ENCODE data around the gene NFASC.

GRCh38 chr1:204932573-204932909, 61.9 kb downstream of the NFASC start:
- TF ChIP-seq CTCF (IDR thresholded peaks at IDR 0.05; ENCODE audit: low read depth, low read length, poor library complexity, severe bottlenecking), result no peak
- no peak for TF ChIP-seq EZH2phosphoT487 (IDR thresholded peaks at IDR 0.05; ENCODE audit: borderline replicate concordance, low read length)
